A673 (cell line): Measurements from ENCODE around the gene SLC66A3.

Experiments
- CTCF ChIP-seq: fragments of 300-800, 200-600 bp; sonication (generic); conservative IDR thresholded peaks from 2 replicates; pipeline ENCODE4 v1.5.1; 2017; ENCODE audit warnings: low read depth, mild to moderate bottlenecking, antibody characterized with exemption, low read length, moderate library complexity, mixed read lengths
- EZH2 ChIP-seq: fragments of 200-600 bp; sonication (generic); IDR thresholded peaks from 2 replicates; pipeline ENCODE4 v1.6.1; 2017; ENCODE audit warnings: borderline replicate concordance, low read depth, mild to moderate bottlenecking, mixed read lengths, antibody characterized with exemption, low read length; ENCODE audit not compliant: poor library complexity, severe bottlenecking

- TF ChIP-seq CTCF (no peak), EZH2 (no peak)
These were observed 2.7 kb upstream of the SLC66A3 start for GRCh38 chr2:11152591-11152990.
